Eye (tissue), 1 donor: ENCODE results near the gene TXK.
A peak's percentile ranks its signal among the peaks of the same experiment; 100 is the strongest.
"Not testable (repeated sequence)": the region's sequence is repeated elsewhere in the genome, so short reads cannot be mapped to it uniquely, and the experiment has no call there.

Experiments
- DNase-seq: peaks from one replicate; pipeline ENCODE4 v3.0.0-alpha.2; 2015

Gene TXK

DNA sequence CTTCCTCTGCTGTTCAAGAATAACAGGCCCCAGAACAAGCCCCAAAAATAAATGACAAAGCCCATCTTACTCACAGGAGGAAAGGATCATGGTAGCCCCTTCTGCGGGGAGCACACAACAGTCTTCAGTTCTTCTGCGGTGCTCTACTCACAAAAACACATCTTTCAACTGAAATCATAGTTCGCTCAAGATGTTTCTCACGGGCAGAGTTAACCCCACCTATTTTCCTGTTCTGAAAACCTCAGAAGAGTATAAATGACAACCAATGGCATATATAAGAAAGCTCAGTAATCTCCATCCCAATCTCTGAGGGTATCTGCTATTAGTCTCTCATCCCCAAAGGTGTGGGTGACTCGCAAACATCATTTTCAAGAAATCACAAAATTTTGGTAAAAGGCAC, at the start of gene TXK:
Gene TXK (minus strand): TSS at position 170 of the 400 bp plus-strand sequence. CDS start 80 bp downstream, at position 90.
- DNase-seq = no peak

DNA sequence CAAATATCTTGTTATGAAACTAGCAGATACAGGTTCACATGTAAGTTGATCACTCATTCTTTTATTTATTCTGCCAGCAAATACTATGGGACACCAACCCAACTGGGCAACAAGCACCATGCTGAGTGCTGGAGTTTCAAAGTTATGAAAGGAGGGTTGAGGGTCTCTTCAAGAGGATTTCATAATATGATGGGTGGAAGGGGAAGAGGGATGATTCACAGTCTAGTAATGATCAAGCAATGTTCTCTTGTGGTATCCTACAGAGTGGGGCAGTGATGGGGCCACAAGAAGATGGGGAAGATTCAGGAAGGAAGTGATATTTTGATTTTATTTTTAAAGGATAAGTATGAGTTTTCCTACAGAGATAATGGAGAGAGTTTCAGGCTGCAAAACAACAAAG, 46.2 kb upstream of the TXK start:
- DNase-seq = no peak

DNA sequence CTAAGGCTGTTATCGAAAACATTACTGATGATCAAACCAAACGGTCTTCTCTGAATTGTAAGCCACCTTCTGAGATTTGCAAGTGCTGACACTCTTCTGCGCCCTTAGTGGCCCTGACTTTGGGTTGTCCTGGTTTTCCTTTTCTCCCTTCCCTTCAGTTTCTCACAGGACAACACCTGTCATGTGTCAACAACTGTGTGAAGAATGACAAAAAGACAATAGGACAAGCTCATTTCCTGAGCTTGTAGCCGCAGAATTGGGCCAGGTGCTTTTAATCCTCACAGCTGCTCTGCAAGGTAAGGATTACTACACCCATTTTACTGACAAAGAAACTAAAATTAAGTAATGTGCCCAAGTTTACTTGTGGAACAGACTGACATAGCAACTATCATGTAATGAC, 44.9 kb upstream of the TXK start:
- DNase-seq = no peak

- no peak for DNase-seq
Measured at GRCh38 chr4:48175806-48176205, 41.8 kb upstream of the TXK start.

GRCh38 chr4:48175328-48175727, 41.3 kb upstream of the TXK start:
- DNase-seq = no peak

DNA sequence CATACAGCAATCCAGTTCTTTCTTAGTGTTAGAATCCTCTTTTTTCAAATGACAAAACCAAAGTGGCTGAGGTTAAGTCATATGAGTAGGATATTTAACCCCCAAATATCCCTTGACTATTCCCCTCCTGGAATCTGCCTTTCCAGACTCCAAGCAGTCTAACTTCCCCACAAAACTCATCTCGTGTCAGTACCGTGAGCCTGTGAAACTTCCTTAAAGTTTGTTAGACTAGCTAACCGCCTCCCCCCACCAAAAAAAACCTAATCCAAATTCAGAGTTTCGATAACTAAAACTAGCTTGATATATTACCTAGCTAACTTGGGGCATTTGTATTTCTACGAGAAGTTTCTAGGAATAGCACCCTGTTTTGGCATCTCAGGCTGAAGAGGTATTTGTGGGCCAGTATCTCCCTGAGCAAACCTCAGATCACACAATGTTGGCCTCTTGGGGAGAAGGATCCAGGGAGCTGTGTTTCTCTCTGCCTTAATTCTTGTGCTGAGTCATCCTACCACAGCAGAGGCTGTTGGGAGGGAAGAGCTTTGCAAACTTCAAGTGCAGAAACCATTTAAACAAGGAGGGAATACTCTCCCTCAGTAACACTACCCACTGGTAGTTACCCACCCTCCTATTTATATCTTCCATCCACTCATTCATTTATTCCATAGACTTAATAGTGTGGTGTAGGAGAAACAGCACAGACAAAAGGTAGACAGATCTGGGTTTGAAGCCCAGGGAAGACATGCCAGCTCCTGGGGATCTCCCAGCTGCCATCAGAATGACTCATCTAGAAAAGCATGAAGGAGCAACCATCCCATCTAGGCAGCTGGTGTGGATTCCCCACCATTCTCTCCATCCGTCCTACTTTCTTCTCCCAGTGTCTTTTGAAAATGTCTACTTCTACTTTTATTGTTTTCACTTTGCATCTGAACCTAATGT, 39.3 kb upstream of the TXK start:
- DNase-seq = no peak

- no peak for DNase-seq
Measured at GRCh38 chr4:48172651-48173050, 38.6 kb upstream of the TXK start.

- no peak for DNase-seq
Measured at GRCh38 chr4:48169636-48170035, 35.6 kb upstream of the TXK start.

- DNase-seq = no peak
Measured at GRCh38 chr4:48167538-48168263, 33.7 kb upstream of the TXK start.

DNA sequence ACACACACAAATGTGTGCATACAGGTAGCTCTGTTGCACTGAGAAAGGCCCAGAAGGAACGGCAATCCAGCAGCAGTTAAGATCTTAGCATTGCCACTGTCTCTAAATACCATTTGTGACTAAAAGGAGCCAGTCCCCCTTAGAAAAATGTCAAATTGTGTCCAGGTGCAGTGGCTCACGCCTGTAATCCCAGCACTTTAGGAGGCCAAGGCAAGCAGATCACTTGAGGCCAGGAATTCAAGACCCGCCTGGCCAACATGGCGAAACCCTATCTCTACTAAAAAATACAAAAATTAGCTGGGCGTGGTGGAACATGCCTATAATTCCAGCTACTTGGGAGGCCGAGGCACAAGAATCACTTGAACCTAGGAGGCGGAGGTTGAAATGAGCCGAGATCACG, 30.5 kb upstream of the TXK start:
- DNase-seq = not testable (repeated sequence)

DNA sequence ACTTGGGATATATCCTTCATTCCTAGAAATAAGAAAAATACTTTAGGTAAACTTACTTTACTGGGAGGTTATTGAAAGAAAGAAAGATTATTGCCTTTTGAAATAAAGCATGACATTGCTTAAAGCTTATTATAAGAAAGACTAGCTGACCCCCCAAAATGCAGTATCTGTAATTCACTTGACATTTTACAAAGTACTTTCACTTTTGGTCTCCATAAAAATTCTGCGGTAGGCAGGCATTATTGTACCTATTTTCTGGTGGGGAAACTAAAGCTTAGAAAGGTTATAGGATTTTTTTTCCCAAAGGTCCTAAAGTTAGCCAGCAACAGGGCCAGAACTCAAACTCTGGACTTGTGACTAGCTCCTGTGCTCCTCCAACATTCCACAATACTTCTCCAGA, 29.7 kb upstream of the TXK start:
- no peak for DNase-seq

DNA sequence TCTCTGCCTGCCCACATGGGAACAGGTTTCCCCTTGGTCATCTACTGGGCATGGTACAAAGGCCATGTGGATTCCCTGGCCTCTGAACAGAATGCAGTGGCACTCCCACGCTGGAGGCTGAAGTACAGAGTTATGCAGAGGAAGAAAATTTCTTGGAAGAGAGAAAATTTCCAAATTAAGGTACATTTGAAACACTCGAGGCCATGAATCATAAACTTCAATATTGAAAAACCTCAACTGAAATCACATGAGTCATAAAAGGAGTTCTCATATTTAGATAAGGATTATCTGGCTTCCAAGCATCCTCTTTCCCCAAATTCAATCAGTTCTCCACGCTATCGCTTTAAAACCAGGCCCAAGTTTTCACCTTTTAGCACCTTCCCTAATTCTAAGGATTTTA, 28.1 kb upstream of the TXK start:
- DNase-seq = no peak

- no peak for DNase-seq
Measured at GRCh38 chr4:48157271-48157670, 23.2 kb upstream of the TXK start.

DNA sequence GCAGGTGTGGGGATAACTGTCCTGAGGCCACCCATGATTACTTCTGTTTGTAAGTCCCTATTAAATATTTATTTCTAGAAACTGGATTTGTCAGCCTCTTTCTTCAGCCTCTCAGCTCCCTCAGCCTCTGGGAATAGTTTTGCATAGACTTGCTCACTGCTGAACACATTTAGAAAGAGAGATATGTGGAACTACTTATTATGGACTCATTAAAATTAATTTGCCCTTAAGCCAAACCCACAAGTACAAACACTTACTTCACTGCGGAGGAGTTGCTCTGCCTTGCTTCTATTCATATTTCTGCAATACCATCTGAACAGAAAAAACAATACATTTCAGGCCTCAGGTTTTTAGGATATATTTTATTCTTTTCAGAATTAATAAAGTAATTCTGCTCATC, 22.4 kb upstream of the TXK start:
- DNase-seq = no peak

DNA sequence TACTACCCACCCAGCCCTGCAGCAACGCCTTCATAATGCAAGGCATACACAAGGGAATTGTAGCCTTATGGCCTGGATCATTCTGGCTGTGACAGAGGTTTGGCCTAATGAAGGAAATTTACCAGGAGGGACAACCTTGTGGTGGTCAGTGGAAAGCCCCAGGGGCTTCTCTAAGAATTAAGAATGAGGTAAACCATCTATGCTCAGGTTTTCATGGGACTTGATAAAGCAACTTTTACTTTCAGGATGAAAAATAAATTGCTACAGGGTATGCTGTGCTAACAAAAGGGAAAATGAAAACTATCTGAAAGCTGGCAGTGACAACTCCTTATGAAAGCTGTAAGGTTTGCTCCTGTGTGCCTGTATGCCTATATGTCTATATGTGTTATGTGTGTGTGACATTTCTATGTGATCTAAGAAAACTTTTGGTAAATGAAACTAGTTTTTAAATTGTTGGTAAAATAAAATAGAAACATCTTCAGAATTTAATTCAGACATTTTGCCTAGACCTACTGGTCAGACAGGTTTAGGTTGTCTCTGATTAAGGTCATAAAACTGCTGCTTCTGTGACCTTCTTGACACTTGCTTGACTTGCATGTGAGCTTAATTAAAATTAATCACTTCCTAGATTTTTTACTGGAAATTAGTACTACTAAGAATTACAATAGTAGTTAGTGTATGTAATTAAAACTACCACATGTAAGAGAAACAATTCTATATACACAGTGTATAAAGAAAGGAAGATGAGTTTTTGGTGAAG, 19.9 kb upstream of the TXK start:
- no peak for DNase-seq

DNA sequence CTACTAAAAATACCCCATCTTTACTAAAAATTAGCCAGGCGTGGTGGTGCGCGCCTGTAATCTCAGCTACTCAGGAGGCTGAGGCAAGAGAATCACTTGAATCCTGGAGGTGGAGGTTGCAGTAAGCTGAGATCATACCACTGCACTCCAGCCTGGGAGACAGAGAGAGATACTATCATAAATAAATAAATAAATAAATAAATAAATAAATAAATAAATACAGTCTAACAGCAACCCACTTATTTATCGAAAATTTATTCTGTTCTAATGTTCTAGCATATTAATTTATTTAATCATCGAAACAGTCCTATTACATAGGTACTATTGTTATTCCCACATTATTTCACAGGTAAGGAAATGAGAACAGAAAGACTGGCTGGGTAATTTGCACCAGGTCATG, 18.2 kb upstream of the TXK start:
- no peak for DNase-seq

DNA sequence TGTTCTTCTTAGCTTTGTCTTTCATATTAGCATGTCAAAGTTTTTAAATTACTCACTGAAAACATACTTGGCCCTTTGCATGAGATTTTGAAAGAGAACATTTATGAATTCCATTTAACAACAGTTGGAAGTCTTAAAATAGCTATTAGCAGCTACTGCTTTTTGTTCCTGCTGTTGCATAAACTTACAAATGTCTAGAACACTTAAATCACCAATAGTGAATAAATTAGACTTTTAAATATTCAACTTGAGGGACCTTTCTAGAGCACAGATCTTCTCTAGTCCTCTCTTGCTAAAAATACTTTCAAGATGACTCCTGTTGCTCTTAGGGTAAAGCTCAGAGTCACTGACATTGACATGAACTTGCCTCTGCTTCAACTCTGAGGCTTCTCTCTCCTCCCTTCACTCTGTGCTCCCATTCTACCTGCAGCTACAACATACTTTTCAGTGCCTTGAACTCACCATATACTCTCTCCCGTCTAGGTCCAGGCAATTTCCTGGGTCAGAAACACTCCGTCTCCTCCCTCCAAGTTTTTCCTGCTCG, 15.8 kb upstream of the TXK start:
- DNase-seq = no peak

DNA sequence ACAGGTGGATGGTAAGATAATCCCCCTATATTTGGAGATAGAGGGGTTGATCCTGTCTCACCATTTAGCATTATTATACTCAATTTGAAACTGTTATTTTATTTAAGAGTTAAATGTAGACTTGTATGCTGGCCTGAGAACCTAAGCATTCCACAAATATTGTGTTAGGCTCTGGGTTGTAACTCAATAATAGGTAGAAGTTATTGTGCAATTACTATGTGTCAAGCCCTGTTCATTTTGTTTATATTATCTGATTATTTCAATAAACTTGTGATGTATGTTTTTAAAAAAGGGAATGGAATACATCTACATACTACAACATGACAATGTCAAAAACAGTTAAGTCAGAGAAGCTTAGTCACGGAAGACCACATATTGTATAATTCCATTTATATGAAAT, 13.6 kb upstream of the TXK start:
- DNase-seq = no peak

- DNase-seq = peak; percentile 67
Measured at GRCh38 chr4:48141048-48141447, 7.0 kb upstream of the TXK start.

DNA sequence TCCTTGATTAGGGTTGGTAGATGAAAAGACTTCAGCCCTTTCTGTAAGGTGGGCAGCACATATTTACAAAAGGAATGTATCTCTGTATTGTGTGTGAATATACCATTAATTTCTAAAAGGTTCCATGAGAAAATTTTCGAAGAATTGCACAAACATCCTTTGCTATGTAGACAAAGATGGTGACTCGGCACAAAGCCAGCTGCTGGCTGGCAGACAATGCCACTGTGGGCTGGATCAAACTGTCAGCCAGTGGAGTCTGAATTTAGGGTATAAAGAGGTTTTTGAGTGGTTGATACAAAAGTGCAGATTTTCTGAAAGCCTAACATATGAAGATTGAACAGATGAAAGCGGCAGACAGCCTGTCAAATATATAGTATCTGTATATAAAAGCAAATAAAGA, 5.6 kb upstream of the TXK start:
- DNase-seq = no peak

DNA sequence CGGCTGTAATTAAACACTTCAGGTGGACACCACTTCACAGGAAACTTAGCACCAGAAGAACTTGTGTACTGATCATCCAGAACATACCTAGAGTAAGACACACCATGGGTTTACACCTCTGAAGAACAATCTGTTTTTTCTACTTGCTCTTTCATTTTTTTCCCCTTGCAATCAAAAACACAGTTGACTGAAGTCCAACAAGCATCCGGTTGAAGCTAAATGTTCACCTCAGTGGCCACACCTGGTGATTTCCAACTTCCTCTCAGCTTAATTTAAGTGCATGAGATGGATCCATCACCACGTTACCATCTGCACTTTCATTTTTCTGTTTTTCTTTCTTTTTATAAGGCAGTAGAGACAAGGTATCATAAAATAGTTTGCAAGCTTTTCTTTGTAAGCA, 4.9 kb upstream of the TXK start:
- no peak for DNase-seq

- no peak for DNase-seq
Measured at GRCh38 chr4:48138511-48138910, 4.5 kb upstream of the TXK start.

- DNase-seq = no peak
Measured at GRCh38 chr4:48137846-48138245, 3.8 kb upstream of the TXK start.
